HL-60 (cell line): ENCODE results near the gene ANKRD62.
"Not testable (repeated sequence)": the region's sequence is repeated elsewhere in the genome, so short reads cannot be mapped to it uniquely, and the experiment has no call there.

Experiments used
- DNase-seq, 2 experiments: peaks; one replicate each; pipeline ENCODE4 v3.0.0-alpha.2; 2010 to 2020; ENCODE audit warnings: low read depth in 1 of 2, low spot score in 1 of 2
- H3K27ac ChIP-seq: fragments of 250-450 bp; sonication (Bioruptor Pico); replicated peaks from 2 replicates; pipeline ENCODE4 v1.5.1; 2020; ENCODE audit warnings: mild to moderate bottlenecking, moderate library complexity
- H3K27me3 ChIP-seq: fragments of 250-450 bp; sonication (Bioruptor Pico); 2 replicates; pipeline ENCODE4 v1.5.1; 2021; ENCODE audit warnings: mild to moderate bottlenecking, moderate library complexity; ENCODE audit not compliant: insufficient read depth, poor library complexity, severe bottlenecking
- H3K4me3 ChIP-seq: replicated peaks from 2 replicates; pipeline ENCODE4 v1.5.1; 2011; ENCODE audit warnings: mild to moderate bottlenecking, control low read depth, low read length; ENCODE audit not compliant: insufficient read depth
- CTCF ChIP-seq: IDR thresholded peaks from one replicate; pipeline ENCODE4 v1.5.1; 2011; ENCODE audit warnings: low read length, control low read depth, inconsistent platforms; ENCODE audit not compliant: insufficient read depth
- GABPA ChIP-seq: IDR thresholded peaks from 2 replicates; pipeline ENCODE4 v1.6.1; 2012; ENCODE audit warnings: low read depth
- POLR2AphosphoS5 ChIP-seq: IDR thresholded peaks from 2 replicates; pipeline ENCODE4 v1.6.1; 2012; ENCODE audit warnings: low read depth
- REST ChIP-seq: IDR thresholded peaks from 2 replicates; pipeline ENCODE4 v1.6.1; 2012; ENCODE audit warnings: low read depth; ENCODE audit not compliant: insufficient replicate concordance
- SPI1 ChIP-seq: IDR thresholded peaks from 2 replicates; pipeline ENCODE4 v1.6.1; 2012; ENCODE audit warnings: low read depth, mild to moderate bottlenecking, borderline replicate concordance

The ANKRD62 gene

GRCh38 chr18:12072996-12073395, 20.6 kb upstream of the ANKRD62 start:
- Histone ChIP-seq H3K27me3 (peaks cover 25% of the 10 kb centered on the region), H3K27ac (no peak overlapping the region), H3K4me3 (no peak overlapping the region)
- TF ChIP-seq CTCF (no peak), GABPA (no peak), REST (no peak), POLR2AphosphoS5 (no peak), SPI1 (no peak)
- no peak for DNase-seq

- TF ChIP-seq CTCF (no peak), REST (no peak), SPI1 (no peak), POLR2AphosphoS5 (no peak), GABPA (no peak)
- Histone ChIP-seq H3K27ac (no peak overlapping the region), H3K4me3 (no peak overlapping the region), H3K27me3 (peaks cover 34% of the 10 kb centered on the region)
- no peak for DNase-seq
These were observed 18.9 kb upstream of the ANKRD62 start for GRCh38 chr18:12074736-12075135.

GRCh38 chr18:12076424-12077140, 17.1 kb upstream of the ANKRD62 start:
- TF ChIP-seq REST, result no peak
- no peak for TF ChIP-seq GABPA
- TF ChIP-seq CTCF, result no peak
- TF ChIP-seq SPI1, result no peak
- peaks cover 36% of the 10 kb centered on the region for H3K27me3 ChIP-seq
- H3K4me3 ChIP-seq, result peak overlapping the region; percentile 18; the same call in 1 of the 2 replicates
- H3K27ac ChIP-seq, result no peak overlapping the region
- DNase-seq, result no peak

GRCh38 chr18:12077994-12078393, 15.6 kb upstream of the ANKRD62 start:
- not testable (repeated sequence) for H3K4me3 ChIP-seq, H3K27ac ChIP-seq, DNase-seq
- peaks cover 33% of the 10 kb centered on the region for H3K27me3 ChIP-seq
